Measurements from ENCODE around the gene KL. TPM values are rescaled to one million over a fixed set of nuclear protein-coding genes. Genes with fewer than 3 reads are reported as not detected.

Gene KL
- total RNA-seq (2014; rRNA removed), result not detected in 2 replicates
- polyA plus RNA-seq (2012), result not detected

- DNase-seq (ENCODE audit: low read depth), result no peak
These were observed at the start of gene KL for GRCh38 chr13:33016414-33017322. Gene KL, plus strand, starts transcription at chr13:33016423. Its CDS starts 18 bp downstream, at chr13:33016441.

- no peak for DNase-seq (ENCODE audit: low read depth)
These were observed 48.5 kb upstream of the KL start for GRCh38 chr13:32967584-32968182.

- no peak for DNase-seq (ENCODE audit: low read depth)
These were observed 47.9 kb upstream of the KL start for GRCh38 chr13:32968316-32968715.

DNA sequence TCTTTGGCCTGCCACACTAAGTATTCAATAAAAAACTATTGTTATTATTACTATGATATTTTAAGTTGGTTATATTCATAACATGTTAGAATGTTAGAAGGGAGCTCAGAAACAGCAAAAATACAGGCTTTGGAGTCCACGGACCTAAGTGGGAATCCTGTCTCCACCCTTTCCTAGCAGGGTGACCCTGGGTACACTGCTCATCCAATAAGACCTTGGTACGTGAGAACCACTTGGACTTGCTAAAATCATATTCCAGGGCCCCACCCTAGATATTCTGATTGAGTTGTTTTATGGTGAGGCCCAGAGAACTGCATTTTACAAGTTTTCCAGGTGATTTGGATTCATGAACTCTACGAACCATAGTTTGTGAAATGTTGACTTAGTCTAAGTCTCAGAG, 47.4 kb upstream of the KL start:
- no peak for DNase-seq (ENCODE audit: low read depth)

DNA sequence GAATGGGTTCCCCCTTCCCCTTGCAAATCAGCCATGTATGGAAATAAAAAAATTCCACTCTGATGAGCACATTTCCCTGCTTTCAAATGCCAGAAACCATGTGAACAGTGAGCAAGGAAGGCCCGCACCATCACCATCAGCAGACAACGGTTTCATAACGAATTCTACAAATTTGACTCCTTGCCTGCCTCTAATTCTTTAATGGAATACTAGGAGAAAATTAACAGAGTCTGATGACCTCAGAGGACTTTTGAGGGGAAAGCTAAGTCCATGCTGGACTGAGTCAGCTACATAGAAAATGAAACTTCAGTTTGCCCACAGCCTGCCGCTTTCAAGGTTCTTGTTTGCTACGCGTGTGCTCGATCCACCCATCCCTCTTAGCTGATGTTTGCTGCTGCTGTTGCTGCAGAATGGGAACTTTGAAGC, 46.7 kb upstream of the KL start:
- DNase-seq (ENCODE audit: low read depth), result peak; percentile 45

- no peak for DNase-seq (ENCODE audit: low read depth)
These were observed 40.0 kb upstream of the KL start for GRCh38 chr13:32976056-32976805.

- DNase-seq (ENCODE audit: low read depth), result no peak
These were observed 39.3 kb upstream of the KL start for GRCh38 chr13:32976912-32977311.

DNA sequence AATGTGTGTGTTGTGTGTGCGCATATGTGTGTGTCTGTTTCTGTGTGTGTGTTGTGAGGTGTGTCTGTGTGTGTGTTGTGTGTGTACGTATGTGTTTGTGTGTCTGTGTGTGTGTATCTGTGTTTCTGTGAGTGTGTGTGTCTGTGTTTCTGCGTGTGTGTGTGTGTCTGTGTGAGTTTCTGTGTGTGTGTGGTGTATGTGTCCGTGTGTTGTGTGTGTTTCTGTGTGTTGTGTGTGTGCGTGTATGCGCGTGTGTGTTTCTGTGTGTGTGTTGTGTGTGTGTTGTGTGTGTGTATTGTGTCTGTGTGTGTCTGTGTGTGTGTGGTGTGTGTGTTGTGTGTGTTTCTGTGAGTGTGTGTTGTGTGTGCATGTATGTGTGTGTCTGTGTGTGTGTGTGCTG, 38.9 kb upstream of the KL start:
- DNase-seq (ENCODE audit: low read depth), result no peak

DNA sequence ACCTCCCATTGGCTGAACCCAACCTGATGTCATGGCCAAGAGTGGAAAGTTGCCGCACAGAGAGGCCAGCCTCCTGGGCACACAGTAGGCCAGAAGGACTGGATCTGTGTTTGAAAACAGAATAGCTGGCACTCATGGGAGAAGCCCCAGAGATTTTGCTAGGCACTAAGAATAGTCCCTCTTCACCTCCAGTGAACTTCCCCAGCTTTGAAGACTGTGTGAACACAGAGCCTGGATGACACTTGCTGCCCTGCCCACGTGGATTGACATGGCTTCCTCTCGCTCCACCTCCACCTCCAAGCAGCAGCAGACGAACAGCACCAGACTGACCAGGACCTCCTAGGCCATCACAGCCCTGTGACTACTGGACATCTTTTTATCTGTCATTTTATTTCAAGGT, 37.9 kb upstream of the KL start:
- no peak for DNase-seq (ENCODE audit: low read depth)

- DNase-seq (ENCODE audit: low read depth), result no peak
These were observed 33.2 kb upstream of the KL start for GRCh38 chr13:32983058-32983457.

GRCh38 chr13:32984857-32985626, 31.2 kb upstream of the KL start:
- peak; percentile 15 for DNase-seq (ENCODE audit: low read depth)

GRCh38 chr13:32986552-32986951, 29.7 kb upstream of the KL start:
- no peak for DNase-seq (ENCODE audit: low read depth)

- no peak for DNase-seq (ENCODE audit: low read depth)
These were observed 28.8 kb upstream of the KL start for GRCh38 chr13:32987462-32987861.

- DNase-seq (ENCODE audit: low read depth), result peak; percentile 74
These were observed 27.5 kb upstream of the KL start for GRCh38 chr13:32988608-32989289.

DNA sequence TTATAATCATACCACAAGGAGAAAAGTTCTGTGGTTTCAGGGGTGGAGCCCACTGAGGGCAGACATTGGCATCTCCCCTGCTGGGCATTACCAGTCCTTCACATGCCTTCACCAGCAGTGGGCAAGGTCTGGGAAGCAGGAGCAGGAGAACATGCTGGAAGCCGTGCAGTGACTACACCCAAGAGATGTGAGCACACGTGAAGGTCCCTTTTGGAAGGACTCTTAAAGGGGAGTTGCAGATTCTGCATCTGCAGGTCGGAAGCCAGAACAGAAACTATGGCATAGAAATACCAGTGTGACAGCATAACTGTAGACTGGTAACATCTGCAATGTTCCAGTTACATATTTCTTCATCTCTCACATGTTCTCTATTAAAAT, 26.9 kb upstream of the KL start:
- DNase-seq (ENCODE audit: low read depth), result no peak

GRCh38 chr13:32989942-32990341, 26.3 kb upstream of the KL start:
- no peak for DNase-seq (ENCODE audit: low read depth)

DNA sequence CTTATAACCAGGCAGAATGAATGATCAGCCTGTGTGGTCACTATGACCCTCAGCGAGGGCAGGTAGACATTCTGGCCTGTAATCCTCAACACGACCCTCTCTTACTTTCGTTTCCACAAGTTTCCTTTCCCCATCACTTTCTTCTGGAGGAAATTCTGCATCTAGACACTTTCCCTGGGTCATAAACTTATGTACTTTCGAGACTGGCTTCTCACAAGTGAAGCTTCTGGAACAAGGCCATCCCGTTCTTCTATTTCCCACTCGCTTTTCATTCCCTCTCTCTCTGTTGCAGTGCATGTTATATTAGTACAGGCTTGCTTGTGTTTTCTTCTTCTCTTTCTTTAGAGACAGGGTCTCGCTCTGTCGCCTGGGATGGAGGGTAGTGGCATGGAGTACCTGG, 23.1 kb upstream of the KL start:
- no peak for DNase-seq (ENCODE audit: low read depth)

GRCh38 chr13:32997399-32997798, 18.8 kb upstream of the KL start:
- DNase-seq (ENCODE audit: low read depth), result no peak

DNA sequence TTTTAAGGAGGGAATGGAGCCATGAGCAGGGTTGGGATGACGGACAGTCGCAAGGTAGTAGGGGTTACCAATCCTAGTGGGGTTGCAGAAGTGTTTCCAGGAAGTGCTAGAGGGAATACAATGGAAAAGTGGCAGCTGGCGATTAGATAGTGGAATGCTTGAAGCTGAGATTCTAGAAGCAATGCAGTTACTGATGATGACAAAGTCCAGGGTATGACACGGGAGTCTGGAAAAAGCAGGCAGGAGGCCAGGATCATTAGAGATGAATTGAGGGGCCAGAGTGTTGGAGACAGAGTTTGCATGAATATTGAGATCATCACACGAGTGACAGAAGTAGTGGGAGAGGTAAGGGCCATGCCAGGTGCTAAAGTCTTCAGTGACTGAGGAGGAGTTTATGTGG, 17.3 kb upstream of the KL start:
- DNase-seq (ENCODE audit: low read depth), result no peak

GRCh38 chr13:33000365-33000764, 15.9 kb upstream of the KL start:
- no peak for DNase-seq (ENCODE audit: low read depth)

DNA sequence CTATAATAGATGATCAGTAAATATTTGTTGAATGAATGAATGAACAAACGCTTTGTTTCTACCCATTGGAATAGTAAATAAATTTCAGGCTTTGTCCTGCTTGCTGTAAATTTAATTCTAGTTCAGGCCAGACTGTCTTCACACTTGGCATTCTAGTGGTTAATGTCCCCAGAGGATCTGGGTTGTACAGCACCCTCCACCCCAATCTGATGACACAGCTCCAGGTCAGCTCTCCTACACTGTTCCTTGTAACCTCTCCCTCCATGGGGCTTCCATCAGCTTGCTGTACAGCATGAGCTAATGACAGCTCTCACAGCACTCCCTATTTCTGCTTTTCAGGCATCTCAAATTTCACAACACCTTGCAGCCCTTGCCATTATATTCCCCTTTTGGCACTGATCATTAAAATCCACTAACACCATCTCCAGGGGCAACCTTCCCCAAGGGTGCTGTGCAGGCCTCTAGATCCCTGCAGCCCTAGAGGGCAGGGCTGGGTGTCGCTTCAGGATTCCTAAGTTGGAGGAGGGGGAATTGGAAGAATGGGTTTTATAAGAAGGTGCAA, 12.7 kb upstream of the KL start:
- no peak for DNase-seq (ENCODE audit: low read depth)

Data from LHCN-M2 (cell line).